Measurements from ENCODE around the gene DTNA. TPM values are rescaled to one million over a fixed set of nuclear protein-coding genes. Genes with fewer than 3 reads are reported as not detected.

Gene DTNA
- total RNA-seq, 1 donor from 2014 or later = 94.5 TPM

DNA sequence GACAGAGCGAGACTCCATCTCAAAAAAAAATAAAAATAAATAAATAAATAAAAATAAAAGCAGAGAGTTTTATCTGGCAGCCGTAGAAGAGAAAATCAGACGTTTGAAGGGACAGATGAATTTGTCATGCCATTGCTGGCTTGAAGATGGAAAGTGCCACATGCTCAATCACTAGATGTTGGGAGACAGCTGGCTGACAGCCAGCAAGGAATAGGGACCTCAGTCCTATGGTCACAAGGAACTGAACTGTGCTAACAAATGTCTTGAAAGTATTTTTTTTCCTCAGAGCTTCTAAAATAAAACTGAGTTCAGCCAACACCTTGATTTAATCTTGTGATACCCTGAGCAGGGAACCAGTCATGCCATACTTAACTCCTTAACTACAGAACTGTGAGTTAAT is 65.4 kb downstream of the DTNA start:
- H3K27ac ChIP-seq (ENCODE audit: low read depth, low read length) = no peak overlapping the region
- H3K36me3 ChIP-seq (ENCODE audit: control insufficient read depth in 3 of 3, insufficient read depth in 3 of 3, low read length in 3 of 3) = peaks cover 0 to 8% (median 0%) of the 10 kb centered on the region in 3 donors
- H3K9me3 ChIP-seq (ENCODE audit: control insufficient read depth in 3 of 3, low read length in 3 of 3) = no peaks in the 10 kb centered on the region
- H3K4me3 ChIP-seq (ENCODE audit: low read length in 3 of 3) = no peak overlapping the region
- no peaks in the 10 kb centered on the region for H3K27me3 ChIP-seq (ENCODE audit: control insufficient read depth in 3 of 3, insufficient read depth in 3 of 3, low read length in 3 of 3)
- peaks cover 20 to 22% (median 22%) of the 10 kb centered on the region in 3 donors for H3K4me1 ChIP-seq (ENCODE audit: control insufficient read depth in 3 of 3, insufficient read depth in 3 of 3, low read length in 3 of 3)
- H3K9ac ChIP-seq (ENCODE audit: low read depth in 1 of 3, low read length in 3 of 3) = no peak overlapping the region

DNA sequence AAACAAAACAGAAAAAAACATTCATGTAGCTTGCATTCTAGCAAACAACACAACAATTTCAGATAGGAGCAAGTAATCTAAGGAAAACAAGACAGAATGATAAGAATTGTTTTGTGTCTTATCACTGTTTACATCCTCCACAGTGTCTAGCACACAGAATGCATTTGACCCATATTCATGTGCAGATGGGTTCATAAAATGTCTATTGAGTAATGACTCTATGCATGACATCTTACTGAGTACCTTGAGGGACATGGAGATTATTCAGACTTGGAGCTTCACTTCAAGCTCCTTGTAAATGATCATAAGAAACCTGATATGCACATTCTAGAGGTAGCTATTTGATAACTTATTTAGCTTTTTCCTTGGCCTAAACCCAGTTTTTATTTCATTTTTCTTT is 69.0 kb downstream of the DTNA start:
- Histone ChIP-seq H3K27ac (ENCODE audit: low read depth, low read length) (no peak overlapping the region), H3K4me3 (ENCODE audit: low read length in 3 of 3) (no peak overlapping the region), H3K36me3 (ENCODE audit: control insufficient read depth in 3 of 3, insufficient read depth in 3 of 3, low read length in 3 of 3) (peaks cover 0 to 8% (median 0%) of the 10 kb centered on the region in 3 donors), H3K27me3 (ENCODE audit: control insufficient read depth in 3 of 3, insufficient read depth in 3 of 3, low read length in 3 of 3) (no peaks in the 10 kb centered on the region), H3K4me1 (ENCODE audit: control insufficient read depth in 3 of 3, insufficient read depth in 3 of 3, low read length in 3 of 3) (peaks cover 2 to 3% (median 3%) of the 10 kb centered on the region in 3 donors), H3K9me3 (ENCODE audit: control insufficient read depth in 3 of 3, low read length in 3 of 3) (no peaks in the 10 kb centered on the region), H3K9ac (ENCODE audit: low read depth in 1 of 3, low read length in 3 of 3) (no peak overlapping the region)

DNA sequence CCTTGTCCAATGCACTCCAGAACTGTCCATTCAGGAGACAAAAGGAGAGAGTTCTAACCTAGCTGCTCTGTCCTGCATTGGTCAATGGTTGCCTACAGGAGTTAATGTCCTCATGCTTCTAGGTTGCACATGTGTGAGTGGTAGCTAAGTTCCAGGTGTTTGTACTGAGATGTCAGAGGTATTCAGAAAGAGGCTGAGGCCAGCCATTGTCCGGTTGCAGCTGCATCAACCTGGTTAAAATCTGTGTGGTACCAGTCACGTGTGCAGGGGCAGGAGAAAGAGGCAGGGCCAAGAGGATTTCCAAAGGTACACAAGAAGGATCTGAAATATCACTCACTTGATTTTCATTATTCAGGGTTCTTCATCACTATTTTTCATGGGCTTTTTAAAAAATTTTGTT is 70.8 kb downstream of the DTNA start:
- Histone ChIP-seq H3K4me1 (ENCODE audit: control insufficient read depth in 3 of 3, insufficient read depth in 3 of 3, low read length in 3 of 3) (no peaks in the 10 kb centered on the region), H3K36me3 (ENCODE audit: control insufficient read depth in 3 of 3, insufficient read depth in 3 of 3, low read length in 3 of 3) (peaks cover 0 to 7% (median 0%) of the 10 kb centered on the region in 3 donors), H3K4me3 (ENCODE audit: low read length in 3 of 3) (no peak overlapping the region), H3K27me3 (ENCODE audit: control insufficient read depth in 3 of 3, insufficient read depth in 3 of 3, low read length in 3 of 3) (no peaks in the 10 kb centered on the region), H3K27ac (ENCODE audit: low read depth, low read length) (no peak overlapping the region), H3K9ac (ENCODE audit: low read depth in 1 of 3, low read length in 3 of 3) (no peak overlapping the region), H3K9me3 (ENCODE audit: control insufficient read depth in 3 of 3, low read length in 3 of 3) (no peaks in the 10 kb centered on the region)

DNA sequence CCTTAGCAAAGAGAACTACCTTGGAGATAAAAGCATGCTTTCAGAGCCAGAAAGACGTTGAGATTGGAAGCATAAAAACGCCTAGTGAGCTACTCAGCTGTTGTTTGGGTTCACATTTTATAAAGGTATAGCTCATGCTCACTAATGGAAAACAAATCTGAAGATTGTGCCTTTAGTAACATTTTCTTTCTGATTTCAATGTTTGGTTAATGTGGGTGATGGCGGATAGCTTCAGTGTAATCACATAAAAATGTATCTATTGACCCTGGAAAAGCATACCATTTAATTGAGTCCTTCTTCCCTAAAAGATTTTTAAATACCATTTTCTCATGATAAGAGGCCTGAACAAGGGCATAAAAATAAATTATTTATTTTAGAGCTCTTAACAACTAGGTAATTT is 73.4 kb downstream of the DTNA start:
- Histone ChIP-seq H3K27me3 (ENCODE audit: control insufficient read depth in 3 of 3, insufficient read depth in 3 of 3, low read length in 3 of 3) (no peaks in the 10 kb centered on the region), H3K27ac (ENCODE audit: low read depth, low read length) (no peak overlapping the region), H3K36me3 (ENCODE audit: control insufficient read depth in 3 of 3, insufficient read depth in 3 of 3, low read length in 3 of 3) (no peaks in the 10 kb centered on the region), H3K4me1 (ENCODE audit: control insufficient read depth in 3 of 3, insufficient read depth in 3 of 3, low read length in 3 of 3) (no peaks in the 10 kb centered on the region), H3K4me3 (ENCODE audit: low read length in 3 of 3) (no peak overlapping the region), H3K9ac (ENCODE audit: low read depth in 1 of 3, low read length in 3 of 3) (no peak overlapping the region), H3K9me3 (ENCODE audit: control insufficient read depth in 3 of 3, low read length in 3 of 3) (no peaks in the 10 kb centered on the region)

DNA sequence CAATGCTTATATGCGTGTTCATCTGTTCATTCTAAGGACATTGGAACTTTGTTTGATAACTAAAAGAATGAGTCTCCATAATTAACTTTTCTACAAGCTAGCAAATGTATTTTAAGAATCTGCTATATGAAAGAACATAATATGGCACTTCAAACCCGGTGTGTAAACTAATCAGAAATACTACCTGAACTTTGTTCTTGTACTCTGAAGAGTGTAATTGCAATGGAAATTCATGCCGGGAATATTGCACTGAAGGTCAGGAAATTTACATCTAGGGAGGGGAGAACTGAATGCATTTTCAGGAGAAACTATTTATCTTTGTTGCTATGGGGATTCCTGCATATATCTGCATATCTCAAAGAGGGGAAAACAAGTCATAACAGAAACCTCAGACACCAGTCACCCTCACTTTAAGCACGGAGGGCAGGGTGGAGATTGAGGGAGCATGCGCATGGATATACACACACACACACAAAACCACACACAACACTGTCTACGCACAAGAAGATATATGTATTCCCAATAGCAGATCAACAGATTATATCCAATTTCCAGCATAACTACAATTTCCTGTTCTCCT is 76.2 kb downstream of the DTNA start:
- H3K36me3 ChIP-seq (ENCODE audit: control insufficient read depth in 3 of 3, insufficient read depth in 3 of 3, low read length in 3 of 3) = no peaks in the 10 kb centered on the region
- no peak overlapping the region for H3K27ac ChIP-seq (ENCODE audit: low read depth, low read length)
- no peak overlapping the region for H3K4me3 ChIP-seq (ENCODE audit: low read length in 3 of 3)
- H3K27me3 ChIP-seq (ENCODE audit: control insufficient read depth in 3 of 3, insufficient read depth in 3 of 3, low read length in 3 of 3) = no peaks in the 10 kb centered on the region
- no peaks in the 10 kb centered on the region for H3K9me3 ChIP-seq (ENCODE audit: control insufficient read depth in 3 of 3, low read length in 3 of 3)
- H3K4me1 ChIP-seq (ENCODE audit: control insufficient read depth in 3 of 3, insufficient read depth in 3 of 3, low read length in 3 of 3) = peaks cover 0 to 3% (median 0%) of the 10 kb centered on the region in 3 donors
- no peak overlapping the region for H3K9ac ChIP-seq (ENCODE audit: low read depth in 1 of 3, low read length in 3 of 3)

DNA sequence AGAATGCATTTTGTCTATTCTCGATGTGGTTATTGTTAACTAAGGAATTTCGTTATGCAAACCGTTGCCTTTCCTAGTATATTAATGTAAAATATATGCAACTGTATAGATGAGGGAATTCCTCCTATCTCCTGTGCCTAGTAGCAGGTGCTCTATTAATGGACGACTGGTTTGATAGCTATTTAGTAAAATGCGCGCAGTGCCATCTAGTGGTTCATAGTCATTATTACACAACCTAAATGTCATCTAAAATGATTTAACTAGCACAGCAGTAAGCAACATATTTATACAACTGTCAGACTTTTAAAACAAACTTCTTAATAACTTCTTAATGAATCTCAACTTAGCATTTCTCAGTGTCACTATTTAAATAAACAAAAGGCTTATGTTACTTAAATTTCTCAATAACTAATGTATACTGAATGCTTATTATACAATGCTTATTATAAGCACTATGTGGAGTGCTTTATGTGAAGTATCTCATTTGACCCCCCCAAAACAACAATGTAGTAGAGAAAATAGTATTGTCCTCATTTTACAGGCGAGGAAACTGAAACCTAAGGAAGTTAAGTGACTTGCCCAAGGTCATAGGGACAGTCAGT is 77.9 kb downstream of the DTNA start:
- Histone ChIP-seq H3K27ac (ENCODE audit: low read depth, low read length) (no peak overlapping the region), H3K4me3 (ENCODE audit: low read length in 3 of 3) (no peak overlapping the region), H3K4me1 (ENCODE audit: control insufficient read depth in 3 of 3, insufficient read depth in 3 of 3, low read length in 3 of 3) (peaks cover 0 to 3% (median 0%) of the 10 kb centered on the region in 3 donors), H3K9me3 (ENCODE audit: control insufficient read depth in 3 of 3, low read length in 3 of 3) (no peaks in the 10 kb centered on the region), H3K27me3 (ENCODE audit: control insufficient read depth in 3 of 3, insufficient read depth in 3 of 3, low read length in 3 of 3) (no peaks in the 10 kb centered on the region), H3K36me3 (ENCODE audit: control insufficient read depth in 3 of 3, insufficient read depth in 3 of 3, low read length in 3 of 3) (no peaks in the 10 kb centered on the region), H3K9ac (ENCODE audit: low read depth in 1 of 3, low read length in 3 of 3) (no peak overlapping the region)

DNA sequence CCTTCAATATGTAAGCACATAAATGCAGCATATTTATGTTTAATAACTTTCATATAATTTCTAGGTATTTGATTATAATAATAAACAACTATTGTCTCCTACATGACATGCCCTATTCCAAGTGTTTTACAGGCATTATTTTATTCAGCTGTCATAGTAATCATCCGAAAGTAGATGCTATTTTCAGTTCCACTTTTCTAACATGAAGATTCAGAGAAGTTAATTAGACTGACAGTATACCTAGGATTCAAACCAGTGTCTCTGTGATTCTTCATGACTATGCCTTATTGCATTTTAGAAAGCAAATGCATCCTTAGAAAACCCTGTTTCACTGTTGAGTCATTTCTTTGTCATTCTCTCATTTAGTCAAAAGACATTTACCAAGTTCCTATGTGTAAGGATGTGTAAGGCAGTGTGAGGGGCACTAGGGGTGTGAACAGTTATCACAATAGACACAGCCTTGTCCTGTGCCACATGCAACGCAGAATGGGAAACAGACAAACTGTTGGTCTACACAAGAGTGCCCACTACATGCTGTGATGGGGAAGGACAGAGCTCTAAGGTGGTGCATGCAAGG is 79.8 kb downstream of the DTNA start:
- H3K27ac ChIP-seq (ENCODE audit: low read depth, low read length) = no peak overlapping the region

DNA sequence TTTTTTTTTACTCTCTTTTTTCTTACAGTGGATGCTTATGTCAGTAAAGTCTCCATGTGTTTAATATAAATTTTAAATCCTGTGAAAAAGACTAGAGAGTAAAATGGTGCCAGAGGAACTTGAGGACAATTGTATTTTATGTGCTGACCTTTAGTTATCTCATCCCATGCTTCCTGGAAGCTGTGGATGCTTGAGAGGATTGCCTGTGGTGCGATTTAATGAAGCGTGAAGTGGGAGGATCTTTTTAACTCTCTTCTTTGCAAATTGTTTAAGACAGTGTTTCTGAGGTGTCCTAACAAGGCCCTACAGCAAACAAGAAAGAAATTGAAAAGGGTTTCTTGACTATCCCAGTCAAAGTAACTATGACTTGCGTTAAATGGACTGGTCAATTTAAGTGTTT is 84.2 kb downstream of the DTNA start:
- no peaks in the 10 kb centered on the region for H3K9me3 ChIP-seq (ENCODE audit: control insufficient read depth in 3 of 3, low read length in 3 of 3)
- H3K36me3 ChIP-seq (ENCODE audit: control insufficient read depth in 3 of 3, insufficient read depth in 3 of 3, low read length in 3 of 3) = peaks cover 0 to 7% (median 7%) of the 10 kb centered on the region in 3 donors
- no peaks in the 10 kb centered on the region for H3K27me3 ChIP-seq (ENCODE audit: control insufficient read depth in 3 of 3, insufficient read depth in 3 of 3, low read length in 3 of 3)
- H3K4me1 ChIP-seq (ENCODE audit: control insufficient read depth in 3 of 3, insufficient read depth in 3 of 3, low read length in 3 of 3) = peaks cover 11 to 27% (median 19%) of the 10 kb centered on the region in 3 donors
- H3K4me3 ChIP-seq (ENCODE audit: low read length in 3 of 3) = no peak overlapping the region
- no peak overlapping the region for H3K9ac ChIP-seq (ENCODE audit: low read depth in 1 of 3, low read length in 3 of 3)
- peak overlapping the region; percentile 11 for H3K27ac ChIP-seq (ENCODE audit: low read depth, low read length)

More for the DNA sequence above, 79.8 kb downstream of the DTNA start:
- Histone ChIP-seq H3K9ac (ENCODE audit: low read depth in 1 of 3, low read length in 3 of 3) (no peak overlapping the region), H3K4me3 (ENCODE audit: low read length in 3 of 3) (no peak overlapping the region), H3K36me3 (ENCODE audit: control insufficient read depth in 3 of 3, insufficient read depth in 3 of 3, low read length in 3 of 3) (peaks cover 0 to 7% (median 7%) of the 10 kb centered on the region in 3 donors), H3K9me3 (ENCODE audit: control insufficient read depth in 3 of 3, low read length in 3 of 3) (no peaks in the 10 kb centered on the region), H3K27me3 (ENCODE audit: control insufficient read depth in 3 of 3, insufficient read depth in 3 of 3, low read length in 3 of 3) (no peaks in the 10 kb centered on the region), H3K4me1 (ENCODE audit: control insufficient read depth in 3 of 3, insufficient read depth in 3 of 3, low read length in 3 of 3) (peaks cover 3 to 9% (median 4%) of the 10 kb centered on the region in 3 donors)

DNA sequence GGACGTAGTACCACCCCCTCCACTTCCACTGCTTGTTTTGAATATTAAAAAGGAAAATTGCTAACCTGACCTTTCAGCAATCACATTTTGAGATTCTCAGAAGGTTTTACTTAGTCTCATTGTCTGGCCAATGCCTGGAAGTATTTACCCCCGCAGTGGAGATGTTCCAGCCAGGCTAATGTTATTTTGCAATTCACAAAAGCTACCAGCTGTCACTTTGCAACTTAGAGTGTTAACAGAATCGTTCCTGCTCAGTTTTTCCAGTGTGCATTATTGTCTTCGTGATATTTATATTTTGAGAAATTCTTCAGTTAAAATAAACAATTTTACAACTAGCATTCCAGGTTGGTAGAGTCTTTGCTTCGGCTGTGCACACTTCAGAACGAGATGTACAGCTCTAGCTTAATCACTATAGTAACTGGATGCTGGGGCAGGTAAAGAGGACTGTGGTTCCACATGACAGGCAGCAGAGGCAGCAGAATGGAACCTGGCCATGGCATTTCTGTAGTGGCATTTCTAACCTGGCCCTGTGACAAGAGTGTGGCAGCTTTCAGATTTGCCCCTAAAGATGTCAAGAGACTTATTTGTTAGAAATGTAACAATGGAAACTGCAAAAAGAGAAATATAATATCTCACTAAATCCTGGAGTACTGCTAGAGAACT is 85.1 kb downstream of the DTNA start:
- peak overlapping the region; percentile 45 for H3K27ac ChIP-seq (ENCODE audit: low read depth, low read length)
- H3K9me3 ChIP-seq (ENCODE audit: control insufficient read depth in 3 of 3, low read length in 3 of 3) = no peaks in the 10 kb centered on the region
- H3K4me1 ChIP-seq (ENCODE audit: control insufficient read depth in 3 of 3, insufficient read depth in 3 of 3, low read length in 3 of 3) = peaks cover 11 to 27% (median 19%) of the 10 kb centered on the region in 3 donors
- H3K4me3 ChIP-seq (ENCODE audit: low read length in 3 of 3) = no peak overlapping the region
- no peak overlapping the region for H3K9ac ChIP-seq (ENCODE audit: low read depth in 1 of 3, low read length in 3 of 3)
- H3K27me3 ChIP-seq (ENCODE audit: control insufficient read depth in 3 of 3, insufficient read depth in 3 of 3, low read length in 3 of 3) = no peaks in the 10 kb centered on the region
- peaks cover 0 to 7% (median 7%) of the 10 kb centered on the region in 3 donors for H3K36me3 ChIP-seq (ENCODE audit: control insufficient read depth in 3 of 3, insufficient read depth in 3 of 3, low read length in 3 of 3)
